Measurements from ENCODE around the gene SLIT3.

DNA sequence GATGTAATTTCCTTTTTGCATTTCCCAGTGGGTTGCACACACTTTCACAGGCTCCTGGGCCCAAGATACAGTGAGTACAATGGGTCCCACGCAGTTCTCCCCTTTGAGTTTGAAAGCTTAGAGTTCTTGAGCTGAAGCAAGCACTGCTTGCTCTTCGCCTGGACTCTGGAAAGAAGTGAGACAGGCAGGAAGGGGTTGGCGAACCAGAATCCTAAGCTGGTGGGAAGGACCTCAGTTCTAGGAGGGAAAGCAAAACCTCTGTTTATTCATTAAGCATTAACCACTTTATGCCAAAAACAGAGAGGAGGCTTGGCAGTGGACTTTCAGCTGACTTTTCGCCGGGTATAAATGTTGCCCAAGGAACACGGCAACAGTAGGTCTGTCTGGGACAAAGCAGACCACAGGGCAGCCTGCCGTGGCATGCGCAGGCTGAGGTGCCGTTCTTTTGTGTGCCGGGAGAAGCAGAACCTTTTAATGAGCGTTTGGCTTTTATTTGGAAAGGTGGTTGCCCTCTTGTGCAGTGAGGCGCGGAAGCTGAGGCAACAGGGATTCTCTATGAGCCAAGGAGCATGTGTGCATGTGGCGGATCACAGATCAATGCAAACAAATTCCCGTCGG, 481.8 kb downstream of the SLIT3 start:
- TF ChIP-seq, protein P1, sequence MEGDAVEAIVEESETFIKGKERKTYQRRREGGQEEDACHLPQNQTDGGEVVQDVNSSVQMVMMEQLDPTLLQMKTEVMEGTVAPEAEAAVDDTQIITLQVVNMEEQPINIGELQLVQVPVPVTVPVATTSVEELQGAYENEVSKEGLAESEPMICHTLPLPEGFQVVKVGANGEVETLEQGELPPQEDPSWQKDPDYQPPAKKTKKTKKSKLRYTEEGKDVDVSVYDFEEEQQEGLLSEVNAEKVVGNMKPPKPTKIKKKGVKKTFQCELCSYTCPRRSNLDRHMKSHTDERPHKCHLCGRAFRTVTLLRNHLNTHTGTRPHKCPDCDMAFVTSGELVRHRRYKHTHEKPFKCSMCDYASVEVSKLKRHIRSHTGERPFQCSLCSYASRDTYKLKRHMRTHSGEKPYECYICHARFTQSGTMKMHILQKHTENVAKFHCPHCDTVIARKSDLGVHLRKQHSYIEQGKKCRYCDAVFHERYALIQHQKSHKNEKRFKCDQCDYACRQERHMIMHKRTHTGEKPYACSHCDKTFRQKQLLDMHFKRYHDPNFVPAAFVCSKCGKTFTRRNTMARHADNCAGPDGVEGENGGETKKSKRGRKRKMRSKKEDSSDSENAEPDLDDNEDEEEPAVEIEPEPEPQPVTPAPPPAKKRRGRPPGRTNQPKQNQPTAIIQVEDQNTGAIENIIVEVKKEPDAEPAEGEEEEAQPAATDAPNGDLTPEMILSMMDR (IDR thresholded peaks at IDR 0.05), result no peak
- no peak for TF ChIP-seq POLR2A (IDR thresholded peaks at IDR 0.05)
